ENCODE data around the gene ARID3A. TPM values are rescaled to one million over a fixed set of nuclear protein-coding genes. Genes with fewer than 3 reads are reported as not detected.

Gene ARID3A
- total RNA-seq, 4 donors from 2014 or later, result 1.8 to 9.9 (median 7.8) TPM

DNA sequence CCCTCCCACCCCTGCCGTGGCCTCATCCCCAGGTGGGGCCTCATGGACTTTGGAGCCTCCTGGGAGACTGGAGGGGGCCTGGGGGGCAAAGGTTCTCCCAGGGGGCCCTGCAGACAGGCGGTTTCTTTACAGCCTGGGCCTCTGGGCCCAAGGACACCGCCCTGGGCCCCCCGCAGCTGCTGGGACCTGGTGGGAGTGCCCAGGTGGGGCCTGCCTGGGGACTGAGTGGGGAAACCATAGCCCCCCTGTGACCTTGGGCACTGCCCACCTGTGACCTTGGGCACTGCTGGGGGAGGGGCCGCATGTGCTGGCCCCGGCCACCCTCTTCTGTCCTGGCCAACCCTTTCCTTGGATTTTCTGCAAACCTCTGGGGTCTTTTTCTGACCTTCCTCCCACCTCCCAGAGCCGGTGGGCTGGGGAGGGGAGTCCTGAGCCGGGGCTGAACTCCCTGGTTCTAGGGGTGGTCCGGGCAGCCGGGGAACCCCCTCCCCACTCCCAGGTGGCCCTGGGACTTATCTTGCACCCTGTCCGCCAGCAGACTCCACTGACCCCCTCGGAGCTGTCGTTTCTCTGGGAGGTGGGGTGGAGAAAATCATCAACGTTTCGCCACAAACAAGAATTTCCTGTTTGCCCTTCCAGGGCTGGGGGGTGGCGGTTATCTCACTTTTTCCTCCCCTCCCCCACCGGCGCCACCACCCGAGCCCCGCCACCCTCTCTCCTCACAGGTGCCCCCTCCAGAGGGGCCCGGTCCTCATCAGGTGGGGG lies 27.0 kb downstream of the ARID3A start:
- H3K4me1 ChIP-seq, result no peaks in the 10 kb centered on the region
- DNase-seq (no peak), ATAC-seq (no peak)
- H3K36me3 ChIP-seq, result no peaks in the 10 kb centered on the region
- H3K4me3 ChIP-seq, result no peak overlapping the region
- no peak overlapping the region for H3K27ac ChIP-seq
- no peaks in the 10 kb centered on the region for H3K9me3 ChIP-seq
- TF ChIP-seq CTCF (IDR thresholded peaks at IDR 0.05 in 4 of 5, conservative IDR thresholded peaks at IDR 0.05 in 1 of 5) (no peak), POLR2A (IDR thresholded peaks at IDR 0.05) (no peak)
- intact Hi-C loops (cut with DNase I; ENCODE audit: low total_unique reads), result no loop called here
- in situ Hi-C loops (cut with MboI; ENCODE audit: low sequenced_read_pairs in 4 of 4), result no loop called here
- H3K27me3 ChIP-seq, result peaks cover 0 to 20% (median 11%) of the 10 kb centered on the region in 3 donors

DNA sequence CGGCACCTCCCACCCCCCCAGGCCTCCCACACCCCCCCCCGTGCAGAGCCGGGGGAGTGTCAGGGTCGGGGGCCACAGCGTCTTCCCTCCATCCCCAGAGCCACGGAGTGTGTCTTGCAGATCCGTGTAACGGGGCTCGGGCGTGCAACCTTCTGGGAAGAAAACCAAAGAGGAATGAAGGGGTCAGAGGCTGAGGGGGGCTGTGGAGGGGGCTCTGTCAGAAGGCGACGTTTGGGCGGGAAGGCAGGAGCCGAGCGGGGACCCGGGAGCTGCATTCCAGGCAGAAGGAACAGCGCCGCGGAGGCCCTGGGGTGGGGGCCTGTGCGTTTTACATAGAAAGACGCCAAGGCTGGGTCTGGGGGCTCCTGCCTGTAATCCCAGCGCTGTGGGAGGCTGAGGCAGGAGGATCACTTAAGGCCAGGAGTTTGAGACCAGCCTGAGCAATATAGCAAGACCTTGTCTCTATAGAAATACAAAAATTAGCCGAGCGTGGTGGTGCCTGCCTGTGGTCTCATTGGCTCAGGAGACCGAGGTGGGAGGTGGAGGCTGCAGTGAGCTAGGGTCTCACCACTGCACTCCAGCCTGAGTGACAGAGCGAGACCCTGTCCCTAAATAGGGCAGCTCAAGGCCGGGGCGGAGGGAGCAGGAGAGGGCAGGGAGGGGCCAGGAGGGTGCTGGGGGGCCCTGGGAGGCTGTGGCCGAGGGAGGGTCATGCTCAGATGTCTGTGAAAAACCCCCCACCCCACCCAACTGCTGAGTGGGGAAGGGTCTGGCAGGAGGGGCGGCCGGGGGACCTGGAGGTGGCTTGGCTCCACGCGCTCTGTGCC lies 27.8 kb downstream of the ARID3A start:
- Histone ChIP-seq H3K4me1 (no peaks in the 10 kb centered on the region), H3K4me3 (no peak overlapping the region), H3K9me3 (no peaks in the 10 kb centered on the region), H3K27ac (no peak overlapping the region), H3K27me3 (peaks cover 0 to 20% (median 11%) of the 10 kb centered on the region in 3 donors), H3K36me3 (no peaks in the 10 kb centered on the region)
- no peak for DNase-seq
- ATAC-seq, result no peak
- intact Hi-C loops (cut with DNase I; ENCODE audit: low total_unique reads) (no loop called here), in situ Hi-C loops (cut with MboI; ENCODE audit: low sequenced_read_pairs in 4 of 4) (no loop called here)
- TF ChIP-seq CTCF (IDR thresholded peaks at IDR 0.05 in 4 of 5, conservative IDR thresholded peaks at IDR 0.05 in 1 of 5) (no peak), POLR2A (IDR thresholded peaks at IDR 0.05) (no peak)

GRCh38 chr19:954272-954671 lies 28.4 kb downstream of the ARID3A start:
- in situ Hi-C loops (cut with MboI; ENCODE audit: low sequenced_read_pairs in 4 of 4), result no loop called here
- H3K4me3 ChIP-seq, result no peak overlapping the region
- H3K4me1 ChIP-seq, result no peaks in the 10 kb centered on the region
- ATAC-seq (no peak), DNase-seq (no peak)
- no peaks in the 10 kb centered on the region for H3K36me3 ChIP-seq
- no peak overlapping the region for H3K27ac ChIP-seq
- H3K27me3 ChIP-seq, result peaks cover 0 to 20% (median 11%) of the 10 kb centered on the region in 3 donors
- intact Hi-C loops (cut with DNase I; ENCODE audit: low total_unique reads), result no loop called here
- no peak for TF ChIP-seq CTCF (IDR thresholded peaks at IDR 0.05 in 4 of 5, conservative IDR thresholded peaks at IDR 0.05 in 1 of 5)
- no peak for TF ChIP-seq POLR2A (IDR thresholded peaks at IDR 0.05)
- no peaks in the 10 kb centered on the region for H3K9me3 ChIP-seq

DNA sequence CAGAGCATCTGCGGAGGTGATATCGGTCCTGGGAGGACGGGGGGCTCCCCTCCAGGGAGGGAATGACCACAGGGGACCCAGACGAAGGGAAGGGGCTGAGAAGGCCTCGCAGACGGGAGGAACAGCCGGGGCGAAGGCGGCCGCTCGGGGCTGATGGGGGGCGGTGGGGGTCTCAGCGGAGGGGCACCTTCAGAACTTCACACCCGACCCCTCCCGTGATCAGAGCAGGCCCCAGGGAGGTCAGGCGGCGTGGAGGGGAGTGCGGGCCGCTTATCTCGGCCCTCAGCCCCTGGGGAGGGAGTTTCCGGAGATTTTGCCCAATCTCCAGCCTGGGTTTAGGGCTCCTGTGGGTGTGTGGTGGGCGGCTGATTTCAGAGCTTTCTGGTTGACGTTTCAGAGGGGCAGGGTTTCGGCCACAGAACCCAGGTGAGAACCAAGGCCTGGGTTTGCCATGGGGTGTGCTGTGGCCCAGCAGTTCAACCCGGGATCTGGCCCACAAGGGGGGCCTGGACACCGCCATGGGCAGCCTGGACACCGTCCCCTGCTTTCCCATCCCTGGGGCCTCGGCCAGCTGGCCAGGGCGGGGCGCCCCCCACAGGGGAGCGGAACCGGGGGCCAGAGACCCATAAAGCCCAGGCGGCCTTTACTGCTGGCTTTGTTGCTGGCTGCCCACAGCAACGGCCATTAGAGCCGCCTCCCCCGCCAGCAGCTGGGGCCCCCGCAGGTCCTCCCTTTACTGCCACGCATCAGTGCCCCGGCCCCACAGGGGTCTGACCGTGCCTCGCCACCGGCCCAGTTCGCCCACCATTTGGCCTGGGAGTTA lies 29.0 kb downstream of the ARID3A start:
- no peak for DNase-seq
- Histone ChIP-seq H3K4me1 (no peaks in the 10 kb centered on the region), H3K9me3 (no peaks in the 10 kb centered on the region), H3K36me3 (no peaks in the 10 kb centered on the region), H3K27me3 (peaks cover 0 to 20% (median 11%) of the 10 kb centered on the region in 3 donors), H3K4me3 (no peak overlapping the region), H3K27ac (no peak overlapping the region)
- TF ChIP-seq POLR2A (IDR thresholded peaks at IDR 0.05), result no peak
- TF ChIP-seq CTCF (IDR thresholded peaks at IDR 0.05 in 4 of 5, conservative IDR thresholded peaks at IDR 0.05 in 1 of 5), result no peak
- in situ Hi-C loops (cut with MboI; ENCODE audit: low sequenced_read_pairs in 4 of 4) (no loop called here), intact Hi-C loops (cut with DNase I; ENCODE audit: low total_unique reads) (no loop called here)
- no peak for ATAC-seq

Data from gastrocnemius medialis (tissue), 4 donors.